NCI-H82 treated with DMSO at 0.1 percent for 48 hours (cell line): Measurements from ENCODE around the gene LY6G5B.

Experiments used
- DNase-seq: peaks from one replicate; lab custom pipeline; 2025; ENCODE audit not compliant: unreplicated experiment; lab: John Stamatoyannopoulos, UW

LY6G5B gene, protein sequence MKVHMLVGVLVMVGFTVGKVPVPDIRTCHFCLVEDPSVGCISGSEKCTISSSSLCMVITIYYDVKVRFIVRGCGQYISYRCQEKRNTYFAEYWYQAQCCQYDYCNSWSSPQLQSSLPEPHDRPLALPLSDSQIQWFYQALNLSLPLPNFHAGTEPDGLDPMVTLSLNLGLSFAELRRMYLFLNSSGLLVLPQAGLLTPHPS

DNA sequence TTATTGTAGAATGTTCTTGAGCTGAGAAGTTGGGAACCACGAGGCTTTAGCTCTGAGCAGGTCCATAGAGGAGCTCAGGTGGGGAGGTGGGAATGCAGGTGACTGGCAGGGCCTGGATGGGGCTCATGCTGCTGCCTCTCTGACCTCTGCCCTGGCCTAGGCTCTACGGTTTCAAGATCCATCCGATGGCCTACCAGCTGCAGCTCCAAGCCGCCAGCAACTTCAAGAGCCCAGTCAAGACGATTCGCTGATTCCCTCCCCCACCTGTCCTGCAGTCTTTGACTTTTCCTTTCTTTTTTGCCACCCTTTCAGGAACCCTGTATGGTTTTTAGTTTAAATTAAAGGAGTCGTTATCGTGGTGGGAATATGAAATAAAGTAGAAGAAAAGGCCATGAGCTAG is at the start of gene LY6G5B:
Gene LY6G5B, plus strand, starts transcription at position 301 of the 400 bp plus-strand sequence. CDS start 975 bp downstream, outside the sequence.
- DNase-seq = no peak

DNA sequence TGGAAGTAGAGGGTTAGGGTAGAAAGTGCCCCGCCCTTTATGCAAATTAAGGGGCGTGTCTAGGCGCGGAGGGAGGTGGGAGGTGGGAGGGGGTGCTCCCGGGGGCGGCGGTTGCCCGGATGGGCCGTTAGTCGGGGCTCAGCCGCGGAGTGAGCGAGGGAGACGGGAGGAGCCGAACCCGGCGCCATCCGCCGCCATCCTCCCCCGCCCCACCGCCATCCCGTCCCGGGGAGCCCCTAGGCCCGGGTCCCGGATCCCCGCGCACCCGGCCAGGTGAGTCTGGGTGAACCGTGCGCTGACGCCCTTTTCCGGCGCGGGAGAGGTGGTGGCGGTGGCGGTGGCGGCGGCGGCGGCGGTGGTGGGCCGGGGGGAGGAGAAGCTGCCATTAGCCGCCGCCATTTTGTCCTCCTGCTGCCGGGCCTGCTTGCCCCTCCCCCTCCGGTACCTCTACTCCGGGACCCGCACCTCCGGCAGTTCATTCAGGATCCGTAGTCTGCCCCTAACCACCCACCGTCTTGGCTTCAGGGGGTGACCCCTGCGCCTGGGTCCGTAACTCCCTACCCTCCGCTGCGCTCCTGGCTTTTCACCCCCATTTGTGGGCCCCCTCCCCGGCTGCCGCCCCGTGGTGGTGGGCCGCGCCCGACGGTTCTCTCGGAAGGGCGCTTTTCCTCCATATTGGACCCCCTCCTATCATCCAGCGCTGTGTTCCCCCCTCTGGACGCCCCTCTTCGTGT is 49.0 kb upstream of the LY6G5B start, which contains the start of gene PRRC2A:
Gene PRRC2A, plus strand, starts transcription at position 130 of the 734 bp plus-strand sequence. CDS start 2,075 bp downstream, outside the sequence.
- DNase-seq = peak; percentile 70

- no peak for DNase-seq
These were observed 48.3 kb upstream of the LY6G5B start for GRCh38 chr6:31621320-31621939.

DNA sequence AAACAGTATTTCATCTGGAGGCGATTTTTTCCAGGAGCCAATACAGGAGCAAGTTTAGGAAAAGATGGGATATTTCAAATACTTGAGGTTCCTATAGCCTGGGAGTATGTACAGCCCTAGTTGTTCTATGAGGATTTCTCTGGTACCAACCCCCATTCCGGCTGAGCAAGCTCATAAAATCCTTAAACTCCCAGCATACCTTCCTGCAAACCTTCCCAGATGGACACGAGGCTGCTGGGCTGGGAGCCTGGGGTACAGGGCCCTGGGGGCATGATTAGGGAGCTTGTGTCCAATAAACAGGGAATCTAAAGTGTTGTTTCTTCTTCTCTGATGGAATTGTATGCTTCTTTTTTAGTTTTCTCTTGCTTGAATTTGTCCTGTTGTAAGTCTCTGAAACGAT is 47.8 kb upstream of the LY6G5B start:
- DNase-seq = no peak

DNA sequence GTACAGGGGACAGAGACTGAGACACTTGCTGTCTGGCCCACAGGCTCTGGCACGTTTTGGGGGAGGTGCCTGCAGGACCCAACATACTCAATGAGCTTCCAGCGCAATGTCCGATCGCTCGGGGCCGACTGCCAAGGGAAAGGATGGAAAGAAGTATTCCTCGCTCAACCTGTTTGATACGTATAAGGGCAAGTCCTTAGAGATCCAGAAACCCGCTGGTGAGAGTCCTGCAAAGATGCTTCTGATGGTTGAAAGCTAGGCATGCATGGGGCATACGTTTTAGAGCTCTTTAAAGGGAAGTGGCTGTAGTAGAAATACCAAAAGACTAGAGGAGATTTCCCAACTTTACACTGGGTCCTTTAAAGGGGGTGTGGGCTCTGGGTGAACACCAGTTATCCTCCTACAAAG is 47.1 kb upstream of the LY6G5B start:
- no peak for DNase-seq

DNA sequence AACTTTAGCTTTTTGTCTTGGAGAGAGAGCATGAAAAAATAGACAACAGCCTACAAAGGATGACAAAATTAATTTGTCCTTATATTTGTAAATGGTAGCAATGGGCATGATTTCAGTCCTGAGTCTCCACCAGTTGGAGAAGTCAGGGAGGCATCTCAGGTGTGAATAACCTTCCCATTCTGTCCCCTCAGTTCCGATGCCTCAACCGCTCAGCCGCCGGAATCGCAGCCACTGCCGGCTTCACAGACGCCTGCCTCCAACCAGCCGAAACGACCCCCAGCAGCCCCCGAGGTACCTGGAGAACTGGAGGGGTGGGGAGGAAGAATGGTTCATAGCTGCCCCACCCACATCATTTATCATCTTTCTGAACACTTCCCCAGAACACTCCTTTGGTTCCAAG is 45.7 kb upstream of the LY6G5B start:
- no peak for DNase-seq

DNA sequence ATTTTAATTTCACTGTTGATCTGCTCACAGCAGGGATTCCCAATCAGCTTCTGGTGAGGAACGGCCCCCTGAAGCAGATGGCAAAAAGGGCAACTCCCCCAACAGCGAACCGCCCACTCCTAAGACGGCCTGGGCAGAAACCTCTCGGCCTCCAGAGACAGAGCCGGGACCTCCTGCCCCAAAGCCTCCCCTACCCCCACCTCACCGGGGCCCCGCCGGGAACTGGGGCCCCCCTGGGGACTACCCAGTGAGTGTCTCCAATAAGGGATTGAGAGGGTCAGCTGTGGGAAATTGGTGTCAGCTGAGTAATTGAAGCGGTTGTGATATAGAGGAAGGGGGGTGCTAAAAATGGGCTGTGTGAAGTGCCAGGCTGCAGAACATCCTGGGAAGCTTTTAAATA is 42.8 kb upstream of the LY6G5B start:
- no peak for DNase-seq

- no peak for DNase-seq
These were observed 42.0 kb upstream of the LY6G5B start for GRCh38 chr6:31627690-31628287.

GRCh38 chr6:31629014-31629413 is 40.8 kb upstream of the LY6G5B start:
- DNase-seq = no peak

- DNase-seq = no peak
These were observed 39.4 kb upstream of the LY6G5B start for GRCh38 chr6:31630177-31630934.

DNA sequence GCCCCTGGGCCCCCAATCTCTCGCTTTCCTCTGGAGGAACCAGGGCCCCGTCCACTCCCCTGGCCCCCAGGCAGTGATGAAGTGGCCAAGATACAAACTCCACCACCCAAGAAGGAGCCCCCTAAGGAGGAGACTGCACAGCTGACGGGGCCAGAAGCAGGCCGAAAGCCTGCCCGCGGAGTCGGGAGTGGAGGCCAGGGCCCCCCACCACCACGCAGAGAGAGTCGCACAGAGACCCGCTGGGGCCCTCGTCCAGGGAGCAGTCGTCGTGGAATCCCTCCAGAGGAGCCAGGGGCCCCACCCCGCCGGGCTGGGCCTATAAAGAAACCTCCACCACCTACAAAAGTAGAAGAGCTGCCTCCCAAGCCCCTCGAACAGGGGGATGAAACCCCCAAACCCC is 38.6 kb upstream of the LY6G5B start:
- no peak for DNase-seq

- DNase-seq = no peak
These were observed 38.0 kb upstream of the LY6G5B start for GRCh38 chr6:31631681-31632278.

DNA sequence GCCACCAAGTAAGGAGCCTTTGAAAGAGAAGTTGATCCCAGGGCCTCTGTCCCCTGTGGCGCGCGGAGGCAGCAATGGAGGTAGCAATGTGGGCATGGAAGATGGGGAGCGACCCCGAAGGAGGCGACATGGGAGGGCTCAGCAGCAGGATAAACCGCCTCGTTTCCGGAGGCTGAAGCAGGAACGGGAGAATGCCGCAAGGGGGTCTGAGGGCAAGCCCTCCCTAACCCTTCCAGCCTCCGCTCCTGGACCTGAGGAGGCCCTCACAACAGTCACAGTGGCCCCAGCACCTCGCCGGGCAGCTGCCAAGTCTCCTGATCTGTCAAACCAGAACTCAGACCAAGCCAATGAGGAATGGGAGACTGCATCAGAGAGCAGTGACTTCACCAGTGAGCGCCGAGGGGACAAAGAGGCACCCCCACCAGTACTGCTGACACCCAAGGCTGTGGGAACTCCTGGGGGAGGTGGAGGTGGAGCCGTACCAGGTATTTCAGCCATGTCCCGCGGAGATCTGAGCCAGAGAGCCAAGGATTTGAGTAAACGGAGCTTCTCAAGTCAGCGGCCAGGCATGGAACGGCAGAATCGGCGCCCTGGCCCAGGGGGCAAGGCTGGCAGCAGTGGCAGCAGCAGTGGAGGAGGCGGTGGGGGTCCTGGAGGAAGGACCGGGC is 37.4 kb upstream of the LY6G5B start:
- no peak for DNase-seq

DNA sequence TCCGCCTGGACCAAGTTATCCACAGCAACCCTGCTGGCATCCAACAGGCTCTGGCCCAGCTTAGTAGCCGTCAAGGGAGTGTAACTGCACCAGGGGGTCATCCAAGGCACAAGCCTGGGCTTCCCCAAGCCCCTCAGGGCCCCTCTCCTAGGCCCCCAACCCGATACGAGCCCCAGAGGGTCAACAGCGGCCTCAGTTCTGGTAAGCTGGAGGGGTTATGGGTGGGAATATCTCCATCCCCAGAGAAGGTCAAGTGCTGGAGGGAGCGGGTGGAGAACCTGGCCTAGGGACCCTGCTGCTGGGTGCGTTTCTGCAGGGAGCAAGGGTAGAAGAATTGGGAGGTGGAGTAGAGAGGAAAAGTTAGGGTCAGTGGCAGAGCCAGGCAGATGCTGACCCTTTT is 36.3 kb upstream of the LY6G5B start:
- DNase-seq = no peak

GRCh38 chr6:31634131-31634530 is 35.6 kb upstream of the LY6G5B start:
- no peak for DNase-seq

GRCh38 chr6:31634969-31635575 is 34.7 kb upstream of the LY6G5B start:
- DNase-seq = no peak

DNA sequence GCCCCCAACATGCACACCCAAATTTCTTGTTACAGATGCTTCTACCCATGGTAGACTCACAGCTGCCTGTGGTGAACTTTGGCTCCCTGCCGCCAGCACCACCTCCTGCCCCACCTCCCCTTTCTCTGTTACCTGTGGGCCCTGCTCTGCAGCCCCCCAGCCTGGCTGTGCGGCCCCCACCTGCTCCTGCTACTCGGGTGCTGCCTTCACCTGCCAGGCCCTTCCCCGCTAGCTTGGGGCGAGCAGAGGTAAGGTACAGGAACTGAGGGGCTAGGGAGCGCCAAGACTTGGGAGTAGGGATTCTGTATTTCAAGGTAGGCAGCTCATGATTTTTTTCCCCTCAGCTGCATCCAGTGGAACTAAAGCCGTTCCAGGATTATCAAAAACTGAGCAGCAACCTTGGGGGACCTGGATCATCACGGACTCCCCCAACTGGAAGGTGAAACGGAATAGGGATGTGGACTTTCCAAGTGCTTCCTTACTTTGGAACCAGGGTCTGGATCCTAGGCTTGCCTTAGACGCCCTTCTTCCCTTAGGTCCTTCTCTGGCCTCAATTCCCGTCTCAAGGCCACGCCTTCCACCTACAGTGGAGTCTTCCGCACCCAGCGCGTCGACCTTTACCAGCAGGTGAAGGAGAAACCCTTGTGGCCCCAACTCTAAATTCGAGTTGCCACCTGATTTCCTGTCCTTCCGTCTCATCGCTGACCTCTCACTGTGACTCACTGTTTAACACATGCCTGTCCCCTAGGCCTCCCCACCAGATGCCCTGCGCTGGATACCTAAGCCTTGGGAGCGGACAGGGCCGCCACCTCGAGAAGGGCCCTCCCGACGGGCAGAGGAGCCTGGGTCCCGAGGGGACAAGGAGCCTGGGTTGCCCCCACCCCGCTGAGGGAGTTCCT is 32.8 kb upstream of the LY6G5B start:
- DNase-seq = no peak

DNA sequence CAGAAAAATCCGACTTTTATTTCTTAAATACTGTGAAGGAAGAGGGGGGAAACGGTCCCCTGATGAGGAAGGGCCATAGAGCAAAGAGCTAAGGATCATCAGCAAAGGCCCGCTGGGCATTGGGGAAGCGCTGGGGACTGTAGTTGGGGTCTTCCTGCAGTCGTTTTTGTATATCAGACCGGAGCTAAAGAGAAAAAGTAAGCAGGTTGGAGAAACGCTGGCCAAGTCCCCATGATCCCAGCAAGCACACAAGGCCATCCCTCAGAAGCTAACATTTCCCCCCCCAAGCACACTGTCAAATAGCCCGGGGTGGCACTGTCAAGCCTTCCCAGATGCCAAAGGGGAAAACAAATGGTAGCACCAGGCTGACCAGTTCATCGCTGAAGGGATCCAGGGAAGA is 30.7 kb upstream of the LY6G5B start:
- DNase-seq = no peak

DNA sequence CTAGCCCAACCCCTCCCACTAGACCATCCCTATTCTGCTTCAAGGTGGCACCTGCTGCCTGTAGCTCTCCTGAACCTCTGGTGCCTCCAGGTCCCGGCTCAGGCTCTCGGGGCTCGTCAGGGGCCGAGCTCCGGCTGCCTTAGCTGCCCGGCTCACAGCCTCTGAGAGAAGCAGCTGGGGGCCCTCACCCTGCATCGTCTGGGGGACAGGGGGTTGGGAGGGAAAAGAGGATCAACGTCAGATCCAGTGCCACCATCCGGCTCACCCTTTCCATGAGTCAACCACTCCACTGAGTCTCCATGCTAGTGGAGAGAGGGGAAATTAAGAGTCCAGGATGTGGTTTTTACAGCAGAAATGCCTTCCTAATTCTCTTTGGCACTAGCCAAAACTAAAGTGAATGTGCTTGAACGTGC is 30.3 kb upstream of the LY6G5B start:
- no peak for DNase-seq
